AG10803 (cell line): ENCODE results near the gene ARID3A.

ENCODE experiments used
- DNase-seq: peaks from one replicate; pipeline ENCODE4 v3.0.0; 2010; ENCODE audit warnings: low read depth
- H3K4me3 ChIP-seq: 2 replicates; pipeline ENCODE4 v1.5.1; 2011; ENCODE audit warnings: mild to moderate bottlenecking, low read length, control low read depth
- TF ChIP-seq, protein P1 (sequence below): conservative IDR thresholded peaks from 2 replicates; pipeline ENCODE4 v1.5.1; 2011; ENCODE audit warnings: mild to moderate bottlenecking, low read length, control low read depth, inconsistent platforms

The ARID3A gene

GRCh38 chr19:901216-902092 lies 24.4 kb upstream of the ARID3A start:
- TF ChIP-seq, protein P1, sequence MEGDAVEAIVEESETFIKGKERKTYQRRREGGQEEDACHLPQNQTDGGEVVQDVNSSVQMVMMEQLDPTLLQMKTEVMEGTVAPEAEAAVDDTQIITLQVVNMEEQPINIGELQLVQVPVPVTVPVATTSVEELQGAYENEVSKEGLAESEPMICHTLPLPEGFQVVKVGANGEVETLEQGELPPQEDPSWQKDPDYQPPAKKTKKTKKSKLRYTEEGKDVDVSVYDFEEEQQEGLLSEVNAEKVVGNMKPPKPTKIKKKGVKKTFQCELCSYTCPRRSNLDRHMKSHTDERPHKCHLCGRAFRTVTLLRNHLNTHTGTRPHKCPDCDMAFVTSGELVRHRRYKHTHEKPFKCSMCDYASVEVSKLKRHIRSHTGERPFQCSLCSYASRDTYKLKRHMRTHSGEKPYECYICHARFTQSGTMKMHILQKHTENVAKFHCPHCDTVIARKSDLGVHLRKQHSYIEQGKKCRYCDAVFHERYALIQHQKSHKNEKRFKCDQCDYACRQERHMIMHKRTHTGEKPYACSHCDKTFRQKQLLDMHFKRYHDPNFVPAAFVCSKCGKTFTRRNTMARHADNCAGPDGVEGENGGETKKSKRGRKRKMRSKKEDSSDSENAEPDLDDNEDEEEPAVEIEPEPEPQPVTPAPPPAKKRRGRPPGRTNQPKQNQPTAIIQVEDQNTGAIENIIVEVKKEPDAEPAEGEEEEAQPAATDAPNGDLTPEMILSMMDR: no peak
- DNase-seq: no peak
- H3K4me3 ChIP-seq: no peak overlapping the region

- TF ChIP-seq, protein P1: no peak
Measured at GRCh38 chr19:902093-902370, 23.8 kb upstream of the ARID3A start.

GRCh38 chr19:902446-903226 lies 23.2 kb upstream of the ARID3A start:
- no peak overlapping the region for H3K4me3 ChIP-seq
- no peak for DNase-seq

More at GRCh38 chr19:902093-902370, 23.8 kb upstream of the ARID3A start:
- DNase-seq: no peak
- H3K4me3 ChIP-seq: no peak overlapping the region

DNA sequence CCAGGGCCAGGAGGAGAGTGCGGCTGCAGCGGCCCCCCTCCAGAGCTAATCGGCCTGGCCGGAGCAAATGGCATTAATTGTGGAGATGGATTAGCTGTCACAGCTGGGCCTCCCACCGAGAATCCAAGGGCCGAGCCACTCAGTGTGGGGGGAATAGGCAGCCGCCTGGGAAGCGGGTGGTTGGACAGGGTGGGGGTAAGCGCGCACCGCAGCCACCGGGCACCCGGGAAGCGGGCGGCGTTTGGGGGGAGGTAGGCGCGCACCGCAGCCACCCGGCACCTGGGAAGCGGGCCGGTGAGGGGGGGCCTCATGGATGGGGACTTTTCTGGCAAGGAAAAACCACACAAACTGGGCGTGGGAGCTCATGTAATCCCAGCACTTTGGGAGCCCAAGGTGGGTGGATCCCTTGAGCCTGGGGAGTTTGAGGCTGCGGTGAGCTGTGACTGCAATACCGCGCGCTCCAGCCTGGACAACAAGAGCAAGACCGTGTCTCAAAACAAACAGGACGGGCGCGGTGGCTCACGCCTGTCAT lies 22.5 kb upstream of the ARID3A start:
- DNase-seq: no peak
- no peak overlapping the region for H3K4me3 ChIP-seq
- TF ChIP-seq, protein P1: no peak

More at GRCh38 chr19:902446-903226, 23.2 kb upstream of the ARID3A start:
- TF ChIP-seq, protein P1: no peak

GRCh38 chr19:904545-904944 lies 21.3 kb upstream of the ARID3A start:
- no peak overlapping the region for H3K4me3 ChIP-seq
- DNase-seq: no peak
- TF ChIP-seq, protein P1: no peak

DNA sequence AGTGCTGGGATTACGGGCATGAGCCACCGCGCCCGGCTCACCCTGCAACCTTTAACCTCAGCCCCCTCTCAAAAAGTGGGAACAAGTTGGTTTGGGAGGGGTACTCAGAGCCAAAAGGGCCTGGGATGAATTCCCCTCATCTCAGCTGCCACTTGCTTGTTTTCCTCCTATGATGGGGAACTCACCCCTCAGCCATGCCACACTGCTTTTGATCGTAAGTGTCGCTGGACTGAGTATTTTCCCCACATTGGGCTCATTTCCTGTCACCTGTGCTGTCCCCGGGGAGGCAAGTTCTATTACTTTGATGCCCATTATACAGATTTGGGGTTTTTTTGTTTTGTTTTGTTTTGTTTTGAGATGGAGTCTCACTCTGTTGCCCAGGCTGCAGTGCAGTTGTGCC lies 19.4 kb upstream of the ARID3A start:
- no peak overlapping the region for H3K4me3 ChIP-seq
- TF ChIP-seq, protein P1: no peak
- DNase-seq: no peak
